Neuron (in vitro differentiated cells): ENCODE data around the gene CLEC18A.
"Not testable (repeated sequence)": the region's sequence is repeated elsewhere in the genome, so short reads cannot be mapped to it uniquely, and the experiment has no call there.

Source experiments
- H2AFZ ChIP-seq: one replicate; pipeline ENCODE4 v1.6.1; 2013; ENCODE audit warnings: low read depth, mild to moderate bottlenecking, inconsistent platforms, low read length, moderate library complexity
- H3K27me3 ChIP-seq: one replicate; pipeline ENCODE4 v1.6.1; 2013; ENCODE audit warnings: low read length; ENCODE audit not compliant: insufficient read depth
- H3K36me3 ChIP-seq: one replicate; pipeline ENCODE4 v1.6.1; 2013; ENCODE audit warnings: low read length; ENCODE audit not compliant: insufficient read depth
- H3K4me1 ChIP-seq: one replicate; pipeline ENCODE4 v1.6.1; 2013; ENCODE audit warnings: low read length; ENCODE audit not compliant: insufficient read depth
- H3K4me3 ChIP-seq: 2 replicates; pipeline ENCODE4 v1.5.1; 2013; ENCODE audit warnings: mild to moderate bottlenecking, low read length, moderate library complexity
- H3K9me3 ChIP-seq: one replicate; pipeline ENCODE4 v1.6.1; 2013; ENCODE audit warnings: low read length

Gene CLEC18A

DNA sequence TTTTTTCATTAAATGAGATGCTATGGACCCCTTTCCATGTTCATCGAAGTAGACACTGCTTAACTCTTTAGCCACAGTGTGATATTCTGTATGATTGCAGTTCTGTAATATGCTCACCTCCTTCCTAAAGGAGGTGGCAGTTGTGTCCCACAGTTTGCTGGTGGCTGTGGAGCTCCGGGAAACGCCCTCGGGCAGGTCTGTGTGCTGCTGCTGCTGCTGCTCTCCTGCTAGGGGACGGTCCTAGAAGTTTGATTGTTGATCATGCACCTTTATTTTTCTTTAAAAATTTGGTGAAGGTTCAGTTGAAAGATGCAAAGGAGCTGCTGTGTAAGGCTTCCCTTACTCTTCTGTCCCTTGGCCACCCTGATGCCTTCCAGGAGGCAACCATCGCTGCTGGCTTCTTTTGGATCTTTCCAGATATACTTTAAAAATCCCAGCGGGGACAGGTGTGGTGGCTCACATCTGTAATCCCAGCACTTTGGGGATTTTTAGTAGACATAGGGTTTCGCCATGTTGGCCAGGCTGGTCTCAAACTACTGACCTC lies 8.4 kb upstream of the CLEC18A start:
- H2AFZ ChIP-seq = no peak overlapping the region
- H3K27me3 ChIP-seq = no peaks in the 10 kb centered on the region
- peaks cover 23% of the 10 kb centered on the region for H3K4me1 ChIP-seq
- H3K36me3 ChIP-seq = peaks cover 27% of the 10 kb centered on the region
- H3K4me3 ChIP-seq = no peak overlapping the region
- no peaks in the 10 kb centered on the region for H3K9me3 ChIP-seq

DNA sequence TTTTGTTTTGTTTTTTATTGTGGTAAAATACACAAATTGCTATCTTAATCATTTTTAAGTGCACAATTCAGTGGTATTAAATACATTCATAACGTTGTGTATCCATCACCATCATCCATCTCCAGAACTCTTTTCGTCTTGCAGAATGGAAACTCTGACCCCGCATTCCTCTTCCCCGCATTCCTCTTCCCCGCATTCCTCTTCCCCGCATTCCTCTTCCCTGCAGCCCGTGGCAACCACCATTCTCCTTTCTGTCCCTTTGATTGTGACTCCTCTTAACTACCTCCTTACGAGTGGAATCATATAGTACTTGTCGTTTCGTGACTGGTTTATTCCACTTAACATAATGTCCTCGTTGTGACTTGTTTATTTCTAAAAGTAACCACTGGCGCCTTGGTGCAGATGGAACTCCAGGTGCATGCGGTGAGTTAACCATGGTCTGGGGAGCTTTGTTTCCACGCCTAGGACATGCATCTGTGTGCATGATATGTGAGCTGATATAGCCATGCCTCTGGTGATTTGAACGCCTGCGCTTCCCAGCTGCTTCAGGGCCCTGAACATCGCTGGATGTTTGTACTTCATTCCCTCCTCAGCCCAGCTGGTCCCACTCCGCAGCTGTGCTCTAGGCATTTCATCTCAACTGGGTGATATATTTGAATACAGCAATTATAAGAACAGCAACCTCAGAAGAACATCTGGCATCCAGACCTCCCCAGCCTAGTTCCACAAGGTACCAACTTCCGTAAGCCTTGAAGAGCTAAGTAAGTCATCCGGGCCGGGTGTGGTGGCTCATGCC lies 7.7 kb upstream of the CLEC18A start:
- Histone ChIP-seq H3K4me1 (peaks cover 23% of the 10 kb centered on the region), H3K36me3 (peaks cover 21% of the 10 kb centered on the region)
- H3K9me3 ChIP-seq, H3K27me3 ChIP-seq, H3K4me3 ChIP-seq, H2AFZ ChIP-seq: not testable (repeated sequence)

DNA sequence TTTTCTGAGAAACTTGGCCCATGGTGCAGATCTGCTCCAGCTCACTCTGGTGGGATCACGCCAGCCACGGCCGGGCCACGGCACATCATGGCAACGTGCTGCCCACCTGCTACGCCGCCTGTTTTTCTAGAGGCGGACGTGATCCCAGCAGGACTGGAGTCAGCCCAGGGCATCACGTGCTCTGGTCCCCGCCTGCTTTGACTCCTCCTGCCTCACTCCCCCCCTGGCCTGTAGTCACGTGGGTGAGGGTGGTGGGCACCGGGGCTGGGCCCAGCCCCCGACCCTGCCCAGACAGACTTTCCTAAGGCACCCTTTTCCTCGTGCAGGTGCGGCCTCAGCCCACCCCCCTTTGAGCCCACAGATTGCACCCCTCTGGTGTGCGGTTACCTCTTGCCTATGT lies 723 bp upstream of the CLEC18A start:
- not testable (repeated sequence) for H3K4me1 ChIP-seq, H3K27me3 ChIP-seq, H2AFZ ChIP-seq, H3K4me3 ChIP-seq, H3K36me3 ChIP-seq, H3K9me3 ChIP-seq

DNA sequence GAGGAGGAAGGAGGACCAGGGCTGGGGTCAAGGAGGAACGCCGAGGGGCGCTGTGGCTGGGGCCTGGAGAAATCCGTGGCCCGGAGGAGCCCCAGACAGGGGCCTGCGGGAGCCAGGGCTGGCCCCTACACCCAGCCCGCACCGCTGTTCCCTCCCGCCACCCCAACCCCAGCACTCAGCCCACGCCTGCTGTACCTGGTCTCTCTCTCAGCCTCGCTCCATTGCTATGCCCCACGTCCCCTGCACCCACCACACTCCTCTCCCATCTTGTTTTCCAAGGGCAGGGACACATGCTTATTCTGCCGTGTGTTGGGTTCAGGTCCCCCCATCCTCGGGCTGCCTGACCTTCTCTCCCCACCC lies 518 bp downstream of the CLEC18A start:
- not testable (repeated sequence) for H3K27me3 ChIP-seq, H2AFZ ChIP-seq, H3K4me3 ChIP-seq, H3K4me1 ChIP-seq, H3K36me3 ChIP-seq, H3K9me3 ChIP-seq

DNA sequence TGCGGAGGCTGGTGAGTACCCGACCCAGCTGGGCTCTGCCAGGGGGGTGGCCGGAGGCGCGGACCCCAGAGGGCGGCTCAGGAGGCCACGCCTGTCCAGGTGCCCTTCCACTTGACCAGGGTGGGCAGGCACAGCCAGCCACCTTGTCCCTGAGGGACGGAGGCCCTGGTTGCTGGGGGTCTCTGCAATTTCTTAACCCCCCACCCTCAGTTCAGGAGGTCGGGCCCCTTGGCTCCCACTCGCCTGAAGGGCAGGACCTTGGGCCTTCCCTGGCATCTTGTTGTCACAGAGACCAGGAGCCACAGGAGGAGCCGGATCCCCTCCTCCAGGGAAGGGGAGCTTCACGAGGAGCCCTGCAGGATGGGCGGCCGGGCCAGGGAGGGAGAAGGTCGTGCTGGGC lies 982 bp downstream of the CLEC18A start:
- not testable (repeated sequence) for H3K4me1 ChIP-seq, H3K27me3 ChIP-seq, H3K4me3 ChIP-seq, H3K9me3 ChIP-seq, H3K36me3 ChIP-seq, H2AFZ ChIP-seq

DNA sequence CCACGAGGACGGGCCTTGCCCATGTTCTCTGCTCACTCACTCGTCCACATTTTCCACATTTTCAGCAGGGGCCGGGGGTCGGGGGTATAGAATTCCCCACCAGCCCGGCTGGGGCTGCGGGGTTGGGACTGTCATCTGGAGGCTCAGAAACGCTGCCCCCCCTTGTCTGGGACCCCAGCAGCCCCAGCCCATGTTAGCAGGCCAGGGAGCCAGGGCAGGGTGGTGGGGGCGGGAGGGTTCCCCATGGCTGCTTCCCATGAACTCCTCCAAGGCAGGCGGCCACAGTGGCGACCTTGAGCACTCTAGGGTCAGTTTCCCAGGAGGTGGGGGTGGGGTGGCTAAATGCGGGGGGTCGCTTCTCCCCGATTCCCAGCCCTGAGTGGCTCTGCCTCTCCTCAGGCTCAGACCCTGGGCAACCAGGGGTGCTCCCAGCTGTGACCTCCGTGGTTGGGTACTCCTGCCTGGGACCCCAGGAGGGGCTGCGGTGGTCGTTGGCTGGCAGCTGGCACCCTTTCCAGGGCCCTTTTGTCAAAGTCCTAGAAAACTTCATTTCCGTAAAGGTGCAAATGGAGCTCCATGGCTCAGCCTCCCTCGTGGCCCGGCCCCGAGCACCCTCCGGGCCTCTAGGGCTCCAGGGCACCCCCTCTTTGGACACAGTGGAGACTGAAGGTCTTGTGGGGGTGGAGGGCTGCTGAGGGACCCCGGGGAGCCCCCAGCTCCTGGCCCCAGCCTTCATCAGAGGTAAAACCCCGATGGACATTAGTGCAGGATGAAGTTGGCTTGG lies 1.6 kb downstream of the CLEC18A start:
- H3K27me3 ChIP-seq, H3K9me3 ChIP-seq, H2AFZ ChIP-seq, H3K36me3 ChIP-seq, H3K4me3 ChIP-seq, H3K4me1 ChIP-seq: not testable (repeated sequence)

DNA sequence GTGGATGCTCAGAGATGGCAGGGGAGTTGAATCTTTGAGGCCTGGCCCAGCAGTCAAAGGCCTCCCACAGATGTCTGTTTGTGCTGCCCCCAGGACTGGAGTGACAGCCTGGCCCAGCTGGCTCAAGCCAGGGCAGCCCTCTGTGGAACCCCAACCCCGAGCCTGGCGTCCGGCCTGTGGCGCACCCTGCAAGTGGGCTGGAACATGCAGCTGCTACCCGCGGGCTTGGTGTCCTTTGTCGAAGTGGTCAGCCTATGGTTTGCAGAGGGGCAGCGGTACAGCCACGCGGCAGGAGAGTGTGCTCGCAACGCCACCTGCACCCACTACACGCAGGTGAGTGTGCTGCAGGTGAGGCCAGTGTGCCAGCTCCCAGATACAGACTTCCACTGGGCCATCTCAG lies 3.1 kb downstream of the CLEC18A start:
- H3K36me3 ChIP-seq, H3K4me1 ChIP-seq, H2AFZ ChIP-seq, H3K9me3 ChIP-seq, H3K4me3 ChIP-seq, H3K27me3 ChIP-seq: not testable (repeated sequence)

DNA sequence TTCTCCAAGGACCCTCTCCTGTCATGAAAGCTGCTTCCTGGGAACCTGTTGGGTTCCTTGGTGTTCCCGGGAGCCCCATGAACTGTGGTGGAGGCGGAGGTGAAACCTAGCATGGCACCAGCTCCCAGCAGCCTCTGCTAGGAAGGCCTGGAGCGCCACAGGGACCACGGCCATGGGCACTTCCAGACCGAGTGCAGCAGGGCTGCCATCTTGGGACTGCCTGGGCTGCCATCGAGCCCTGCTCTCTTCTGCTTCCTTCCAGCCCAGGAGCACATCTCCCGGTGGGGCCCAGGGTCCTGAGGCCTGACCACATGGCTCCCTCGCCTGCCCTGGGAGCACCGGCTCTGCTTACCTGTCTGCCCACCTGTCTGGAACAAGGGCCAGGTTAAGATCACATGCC lies 12.2 kb downstream of the CLEC18A start:
- H2AFZ ChIP-seq, H3K27me3 ChIP-seq, H3K36me3 ChIP-seq, H3K9me3 ChIP-seq, H3K4me3 ChIP-seq, H3K4me1 ChIP-seq: not testable (repeated sequence)

DNA sequence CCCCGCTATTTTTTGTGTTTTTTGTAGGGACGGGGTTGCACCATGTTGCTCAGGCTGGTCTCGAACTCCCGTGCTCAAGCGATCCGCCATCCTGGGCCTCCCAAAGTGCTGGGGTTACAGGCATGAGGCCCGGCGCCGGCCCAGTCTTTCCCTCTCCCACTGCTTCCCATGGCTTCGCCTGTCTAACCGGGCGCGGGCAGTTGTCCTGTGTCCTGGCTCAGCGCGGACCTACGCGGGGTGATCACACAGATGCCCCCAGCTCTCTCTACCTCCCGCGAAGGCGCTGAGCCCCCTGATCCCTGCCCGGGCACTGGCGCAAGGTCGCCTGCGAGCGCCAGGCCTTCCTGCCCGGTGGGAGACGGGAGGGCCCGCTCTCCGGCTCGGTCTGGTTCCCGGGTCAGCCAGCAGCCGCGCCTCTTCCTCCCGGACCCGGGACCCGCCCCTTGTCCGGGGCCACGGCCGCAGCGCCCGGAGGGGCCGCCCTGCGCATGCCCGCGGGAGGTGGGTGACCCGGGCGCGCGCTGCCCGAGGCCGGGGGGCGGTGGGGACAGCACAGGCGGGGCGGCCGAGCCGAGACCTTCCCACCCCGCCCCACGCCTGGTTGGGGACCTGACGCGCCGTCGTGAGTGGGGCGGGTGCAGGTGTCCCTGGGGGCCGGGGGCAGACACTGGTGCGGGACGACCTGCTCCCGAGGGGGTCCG lies 14.0 kb downstream of the CLEC18A start:
- H3K36me3 ChIP-seq, H3K9me3 ChIP-seq, H3K4me1 ChIP-seq, H3K4me3 ChIP-seq, H2AFZ ChIP-seq, H3K27me3 ChIP-seq: not testable (repeated sequence)

DNA sequence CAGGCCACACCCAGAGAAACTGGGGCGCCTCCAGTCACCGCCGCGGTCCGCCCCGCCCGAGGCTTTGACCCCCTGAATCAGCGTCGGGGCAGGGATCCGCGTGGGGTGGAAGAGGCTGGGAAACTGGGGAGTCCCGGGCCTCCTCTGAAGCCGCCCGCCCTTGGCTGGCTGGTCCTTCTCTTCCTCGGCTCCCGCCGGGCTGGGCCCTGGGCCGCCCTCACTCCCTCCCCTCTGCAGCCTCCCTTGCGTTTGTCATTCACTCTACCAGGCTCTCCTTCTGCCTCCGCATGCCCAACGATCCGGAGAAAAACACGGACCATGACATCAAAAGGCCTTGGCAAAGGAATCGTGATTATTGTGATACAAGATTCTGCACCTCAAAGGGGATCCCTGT lies 14.5 kb downstream of the CLEC18A start:
- H3K4me1 ChIP-seq, H3K9me3 ChIP-seq, H3K4me3 ChIP-seq, H2AFZ ChIP-seq, H3K27me3 ChIP-seq, H3K36me3 ChIP-seq: not testable (repeated sequence)

DNA sequence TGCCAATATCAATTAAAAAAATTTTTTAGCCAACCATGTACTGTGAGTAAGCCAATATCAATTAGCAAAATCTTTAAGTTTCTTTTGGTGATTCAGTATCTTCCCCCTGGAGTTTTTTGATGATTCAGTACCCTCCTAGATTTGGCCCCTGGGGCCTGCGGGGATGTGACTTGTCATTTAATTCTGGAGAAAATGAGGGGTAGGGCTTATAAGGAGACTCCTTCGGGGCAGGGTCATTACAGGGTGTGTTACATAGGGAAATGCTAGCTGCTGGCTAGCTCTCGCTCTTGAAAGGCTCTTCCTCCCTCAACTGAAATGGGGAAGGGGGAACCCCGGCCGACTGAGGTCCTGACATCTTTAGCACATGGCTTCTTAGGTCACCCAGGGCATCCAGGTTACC lies 16.6 kb downstream of the CLEC18A start:
- H2AFZ ChIP-seq, H3K9me3 ChIP-seq, H3K27me3 ChIP-seq, H3K4me3 ChIP-seq, H3K4me1 ChIP-seq, H3K36me3 ChIP-seq: not testable (repeated sequence)

DNA sequence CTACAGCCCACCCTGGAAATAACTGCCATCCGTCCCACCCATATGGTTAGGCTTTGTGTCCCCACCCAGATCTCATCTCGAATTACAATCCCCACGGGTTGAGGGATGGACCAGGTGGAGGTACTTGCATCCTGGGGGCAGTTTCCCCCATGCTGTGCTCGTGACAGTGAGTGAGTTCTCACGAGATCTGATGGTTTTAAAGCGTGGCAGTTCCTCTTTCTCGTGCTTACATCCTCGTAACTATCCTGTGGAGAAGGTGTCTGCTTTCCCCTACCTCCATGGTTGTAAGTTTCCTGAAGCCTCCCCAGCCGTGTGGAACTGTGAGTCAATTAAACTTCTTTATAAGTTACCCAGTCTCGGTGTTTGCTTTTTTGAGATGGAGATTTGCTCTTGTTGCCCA lies 17.0 kb downstream of the CLEC18A start:
- not testable (repeated sequence) for H3K27me3 ChIP-seq, H2AFZ ChIP-seq, H3K4me1 ChIP-seq, H3K36me3 ChIP-seq, H3K4me3 ChIP-seq, H3K9me3 ChIP-seq

DNA sequence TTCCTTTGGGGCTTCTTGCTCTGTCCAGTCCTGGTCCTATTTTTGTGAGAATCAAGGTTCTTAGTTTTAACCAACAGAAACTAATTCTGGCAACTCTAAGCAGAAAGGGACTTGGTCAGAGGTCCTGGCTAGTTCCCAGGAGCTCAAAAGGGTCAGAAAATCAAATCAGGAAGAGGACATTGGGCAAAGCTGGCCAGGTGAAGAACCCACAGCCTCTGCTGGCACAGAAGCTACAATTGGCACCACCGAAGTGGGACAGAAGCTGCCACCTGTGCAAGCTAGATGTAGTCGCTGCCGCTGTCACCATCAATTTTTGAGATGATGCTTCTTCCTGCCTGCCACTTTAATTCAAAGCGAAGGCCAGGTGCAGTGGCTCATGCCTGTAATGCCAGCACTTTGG lies 18.5 kb downstream of the CLEC18A start:
- H2AFZ ChIP-seq, H3K36me3 ChIP-seq, H3K9me3 ChIP-seq, H3K4me3 ChIP-seq, H3K4me1 ChIP-seq, H3K27me3 ChIP-seq: not testable (repeated sequence)
